A549 treated with GW870086 at 1 μM for 4 hours (cell line): ENCODE results near the gene ZDHHC6. TPM values are rescaled to one million over a fixed set of nuclear protein-coding genes. Genes with fewer than 3 reads are reported as not detected.

Experiments used
- total RNA-seq: library from RNA; stranded (reverse); fragments of 200-300 nt; extraction: Qiagen RNA extraction; gene quantifications from 5 replicates; pipeline ENCODE4 v1.2.3, GENCODE V29; 2022; ENCODE audit warnings: low read depth

ZDHHC6 gene
- total RNA-seq: 27.1 to 30.3 TPM (median 28.3 TPM) in 5 replicates

GRCh38 chr10:112446855-112447619 lies at the start of gene ZDHHC6, which contains the start of gene VTI1A:
ZDHHC6 (minus strand) TSS chr10:112446914; CDS start chr10:112445436, 1,478 bp downstream.
VTI1A (plus strand) TSS chr10:112447215; CDS start chr10:112447374, 159 bp downstream.

Other genes starting within 250 kb of the ZDHHC6 start
- not detected in 5 replicates for gene TECTB, start 163.5 kb downstream of the ZDHHC6 start, total RNA-seq
- gene ACSL5, start 72.8 kb downstream of the ZDHHC6 start, total RNA-seq: 0.10 to 0.39 TPM (median 0.26 TPM) in 5 replicates
- gene VTI1A, start 301 bp upstream of the ZDHHC6 start, total RNA-seq: 10.5 to 15.2 TPM (median 13.4 TPM) in 5 replicates